Cardiac fibroblast (primary cell): ENCODE data around the gene LATS2.

Experiments
- DNase-seq, 2 donors: peaks; one replicate each; pipeline versions ENCODE4 v3.0.0 to v3.0.0-alpha.2; 2010; ENCODE audit warnings: low read depth in 2 of 2
- H3K4me3 ChIP-seq, 2 donors: replicated peaks in 1 of 2; 1 replicate in 1 of 2; 2 replicates in 1 of 2; pipeline ENCODE4 v1.5.1; 2011; ENCODE audit warnings: low read depth in 2 of 2, low read length in 2 of 2, mild to moderate bottlenecking in 2 of 2, moderate library complexity in 1 of 2
- TF ChIP-seq, protein P1 (sequence below): IDR thresholded peaks from one replicate; pipeline ENCODE4 v1.5.1; 2011; ENCODE audit warnings: low read depth, mild to moderate bottlenecking, low read length, inconsistent platforms

Gene LATS2

DNA sequence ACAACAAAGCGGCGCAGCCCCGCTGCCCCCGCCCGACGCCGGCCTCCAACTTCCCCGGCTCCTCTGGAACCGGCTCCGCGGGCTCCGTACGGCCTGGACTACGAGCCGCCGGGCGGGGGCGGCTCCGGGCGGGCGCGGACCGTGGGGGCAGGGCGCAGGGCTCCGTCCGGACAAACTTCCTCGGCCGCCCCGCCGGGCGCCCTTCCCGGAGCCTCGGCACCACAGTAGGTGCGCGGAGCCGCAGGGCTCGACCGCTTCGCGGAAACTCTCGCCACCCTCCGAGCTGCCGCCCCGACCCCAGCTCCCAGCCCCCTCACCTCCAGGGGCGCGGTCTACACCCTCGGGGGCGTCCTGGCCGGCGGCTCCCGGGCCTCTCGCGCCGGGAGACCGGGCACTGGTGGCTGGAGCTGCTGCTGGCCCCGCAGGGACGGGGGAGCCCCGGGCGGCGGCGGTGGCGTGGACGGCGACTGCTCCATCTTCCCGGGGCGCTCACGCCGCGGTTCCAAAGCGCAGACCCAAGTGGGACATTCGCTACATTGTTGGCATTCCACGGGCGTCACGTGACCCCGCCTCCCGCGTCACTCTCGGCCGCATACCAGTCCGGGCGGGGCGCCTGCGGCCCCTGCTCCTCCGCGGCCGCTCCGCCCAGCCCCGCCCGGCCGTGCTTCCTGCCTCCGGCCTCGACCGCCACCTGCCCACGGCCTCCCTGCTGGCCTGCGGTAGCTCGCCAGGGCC is at the start of gene LATS2:
Gene LATS2 (minus strand): TSS at position 558 of the 735 bp plus-strand sequence. CDS start 15,560 bp downstream, outside the sequence.
- H3K4me3 ChIP-seq, result peak within 1 kb of the TSS; percentile 70 to 78
- peak; percentile 94 to 98 for DNase-seq
- TF ChIP-seq, protein P1, sequence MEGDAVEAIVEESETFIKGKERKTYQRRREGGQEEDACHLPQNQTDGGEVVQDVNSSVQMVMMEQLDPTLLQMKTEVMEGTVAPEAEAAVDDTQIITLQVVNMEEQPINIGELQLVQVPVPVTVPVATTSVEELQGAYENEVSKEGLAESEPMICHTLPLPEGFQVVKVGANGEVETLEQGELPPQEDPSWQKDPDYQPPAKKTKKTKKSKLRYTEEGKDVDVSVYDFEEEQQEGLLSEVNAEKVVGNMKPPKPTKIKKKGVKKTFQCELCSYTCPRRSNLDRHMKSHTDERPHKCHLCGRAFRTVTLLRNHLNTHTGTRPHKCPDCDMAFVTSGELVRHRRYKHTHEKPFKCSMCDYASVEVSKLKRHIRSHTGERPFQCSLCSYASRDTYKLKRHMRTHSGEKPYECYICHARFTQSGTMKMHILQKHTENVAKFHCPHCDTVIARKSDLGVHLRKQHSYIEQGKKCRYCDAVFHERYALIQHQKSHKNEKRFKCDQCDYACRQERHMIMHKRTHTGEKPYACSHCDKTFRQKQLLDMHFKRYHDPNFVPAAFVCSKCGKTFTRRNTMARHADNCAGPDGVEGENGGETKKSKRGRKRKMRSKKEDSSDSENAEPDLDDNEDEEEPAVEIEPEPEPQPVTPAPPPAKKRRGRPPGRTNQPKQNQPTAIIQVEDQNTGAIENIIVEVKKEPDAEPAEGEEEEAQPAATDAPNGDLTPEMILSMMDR, result no peak

DNA sequence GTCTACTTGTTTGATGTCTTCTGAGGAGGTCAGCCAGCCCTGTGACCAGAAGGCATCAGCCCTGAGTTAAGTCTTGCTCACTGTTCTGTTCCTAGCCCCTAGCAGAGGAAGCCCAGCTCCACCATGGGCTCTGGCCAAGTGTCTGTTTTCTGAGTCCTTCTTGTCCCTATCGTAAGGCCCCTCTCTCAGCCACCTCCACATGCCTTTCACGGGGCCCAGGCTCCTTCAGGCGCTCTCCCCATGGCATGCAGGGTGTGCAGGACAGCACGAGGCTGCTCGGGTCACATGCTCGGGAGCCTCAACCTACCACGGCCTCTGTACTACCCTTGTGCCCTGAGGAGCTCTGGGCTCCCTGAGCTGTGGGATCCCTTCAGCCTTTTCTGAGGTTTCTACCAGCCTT is 47.8 kb upstream of the LATS2 start:
- H3K4me3 ChIP-seq, result no peak overlapping the region
- DNase-seq, result no peak

DNA sequence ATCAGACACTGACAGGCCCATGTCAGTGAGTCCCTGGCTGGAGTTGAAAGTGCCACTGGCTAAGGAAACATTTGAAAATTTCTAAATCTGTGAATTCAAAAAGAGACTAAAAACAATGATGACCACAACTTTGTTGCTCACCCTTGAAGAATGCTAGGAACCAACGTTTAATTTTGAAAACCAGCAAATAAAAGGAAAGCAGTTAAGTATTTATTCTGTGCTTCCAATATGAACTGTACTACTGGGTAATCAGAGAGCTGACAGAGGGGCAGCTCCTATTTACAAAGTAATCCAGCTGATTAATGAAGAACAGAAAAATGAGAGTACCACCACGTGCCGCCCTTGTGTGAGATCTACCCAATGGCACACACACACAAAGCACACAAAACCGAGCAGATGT is 44.7 kb upstream of the LATS2 start:
- no peak overlapping the region for H3K4me3 ChIP-seq
- peak; percentile 23 to 66 for DNase-seq
- TF ChIP-seq, protein P1, result no peak

More for the DNA sequence above, 47.8 kb upstream of the LATS2 start:
- TF ChIP-seq, protein P1, result no peak

DNA sequence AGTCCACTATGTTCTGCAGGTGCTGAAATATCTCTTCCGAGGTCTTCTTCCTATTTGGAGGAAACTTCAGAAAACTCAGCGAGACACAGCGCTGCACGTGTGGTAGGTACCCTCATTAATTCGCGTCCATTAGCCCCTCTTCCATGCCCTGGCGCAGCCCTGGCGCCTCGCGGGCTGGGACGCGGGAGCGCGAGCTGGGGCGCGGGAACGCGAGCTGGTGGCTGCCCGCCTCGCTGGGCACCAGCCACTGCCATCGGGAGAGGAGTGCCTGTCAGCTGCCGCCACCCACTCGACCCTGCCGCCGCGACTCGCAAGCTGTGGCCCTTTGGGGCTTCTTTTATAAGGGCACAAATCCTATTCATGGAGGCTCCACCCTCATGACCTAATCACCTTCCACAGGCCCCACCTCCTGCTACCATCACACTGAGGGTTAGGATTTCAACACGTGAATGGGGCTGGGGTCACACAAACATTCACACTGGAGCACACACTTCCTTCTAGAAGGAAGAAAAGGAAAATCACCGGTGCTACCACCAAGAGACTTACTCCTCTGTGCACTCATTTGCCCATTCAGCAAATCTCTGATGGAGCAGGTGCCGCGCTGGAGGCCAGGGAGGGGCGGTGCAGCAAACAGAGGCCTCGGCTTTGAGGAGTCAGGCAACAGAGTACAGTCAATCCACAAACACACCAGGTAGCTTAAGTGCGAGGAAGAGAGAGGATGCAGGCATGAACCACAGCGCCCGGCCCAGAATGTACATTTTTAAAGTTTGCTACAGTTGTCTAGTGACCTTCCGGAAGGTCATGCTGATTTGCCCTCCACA is 43.0 kb upstream of the LATS2 start:
- no peak for DNase-seq
- no peak overlapping the region for H3K4me3 ChIP-seq
- TF ChIP-seq, protein P1, result no peak

DNA sequence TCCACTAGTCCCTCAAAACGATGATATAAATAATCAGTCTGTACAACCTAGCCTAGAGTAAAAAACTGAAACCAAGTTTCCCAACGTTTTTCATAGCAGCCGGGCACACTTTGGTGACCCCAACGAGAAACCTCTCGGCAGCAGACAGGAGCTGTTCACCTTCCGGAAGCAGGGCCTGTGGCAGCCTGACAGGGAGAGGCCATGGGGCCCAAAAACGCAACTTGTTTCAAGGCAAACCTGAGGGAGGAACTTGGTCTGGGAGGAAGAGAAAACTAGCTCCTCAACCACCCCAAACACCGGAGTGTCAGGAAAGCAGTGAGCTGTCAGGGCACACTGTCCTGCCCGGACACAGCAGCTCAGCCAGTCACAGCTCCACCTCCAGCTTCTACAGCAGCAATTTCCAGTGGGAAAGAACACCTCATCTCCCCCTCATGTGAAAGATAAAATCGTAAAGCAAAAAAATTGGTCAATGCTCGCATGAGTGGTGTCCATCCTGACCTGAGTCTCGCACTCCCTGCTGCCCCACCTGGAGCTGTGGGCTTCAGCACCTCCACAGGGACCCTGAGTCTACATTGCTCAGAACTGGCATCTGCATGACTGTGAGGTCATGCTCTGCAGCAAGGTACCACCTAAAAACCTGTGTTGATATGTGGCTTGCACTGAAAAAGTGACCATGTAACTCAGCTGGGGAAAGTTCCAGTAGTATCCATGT is 40.6 kb upstream of the LATS2 start:
- no peak overlapping the region for H3K4me3 ChIP-seq
- TF ChIP-seq, protein P1, result no peak
- DNase-seq, result no peak

DNA sequence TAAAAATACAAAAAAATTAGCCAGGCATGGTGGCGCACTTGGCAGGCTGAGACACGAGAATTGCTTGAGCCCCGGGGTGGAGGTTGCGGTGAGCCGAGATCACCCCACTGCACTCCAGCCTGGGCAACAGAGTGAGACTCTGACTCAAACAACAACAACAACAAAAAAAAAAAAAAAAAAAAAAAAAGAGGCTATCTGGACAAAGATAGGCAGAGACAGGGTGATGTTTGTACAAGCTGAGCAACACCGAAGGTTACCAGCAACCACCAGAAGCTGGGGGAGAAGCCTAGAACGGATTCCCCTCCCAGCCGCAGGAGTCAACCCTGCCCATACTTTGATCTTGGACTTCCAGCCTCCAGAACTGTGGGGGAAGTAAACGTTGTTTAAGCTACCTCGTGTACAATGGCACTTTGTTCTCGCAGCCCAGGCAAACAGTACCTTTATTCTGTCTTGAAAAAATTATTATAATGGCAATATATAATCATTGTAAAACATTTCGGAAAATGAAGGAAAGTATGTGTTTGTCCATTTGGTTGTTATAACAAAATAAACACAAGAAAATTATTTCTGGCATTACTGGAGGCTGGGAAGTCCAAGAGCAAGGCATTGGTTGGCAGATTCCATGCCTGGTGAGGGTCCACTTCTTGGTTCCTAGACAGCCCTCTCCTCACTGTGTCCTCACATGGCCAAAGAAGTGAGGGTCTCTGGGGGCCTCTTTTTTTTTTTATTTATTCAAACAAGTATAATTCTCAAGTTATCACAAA is 39.8 kb upstream of the LATS2 start:
- DNase-seq, result no peak
- H3K4me3 ChIP-seq, result no peak overlapping the region
- TF ChIP-seq, protein P1, result no peak
